HG03025 (cell line): ENCODE data around the gene NCAPD3.

Experiments
- ATAC-seq: cut with Tn5 transposase; IDR thresholded peaks from one replicate; pipeline ENCODE4 v1.9.1; 2021; ENCODE audit warnings: mild to moderate bottlenecking, moderate library complexity; ENCODE audit not compliant: unreplicated experiment, low FRiP score

The NCAPD3 gene

DNA sequence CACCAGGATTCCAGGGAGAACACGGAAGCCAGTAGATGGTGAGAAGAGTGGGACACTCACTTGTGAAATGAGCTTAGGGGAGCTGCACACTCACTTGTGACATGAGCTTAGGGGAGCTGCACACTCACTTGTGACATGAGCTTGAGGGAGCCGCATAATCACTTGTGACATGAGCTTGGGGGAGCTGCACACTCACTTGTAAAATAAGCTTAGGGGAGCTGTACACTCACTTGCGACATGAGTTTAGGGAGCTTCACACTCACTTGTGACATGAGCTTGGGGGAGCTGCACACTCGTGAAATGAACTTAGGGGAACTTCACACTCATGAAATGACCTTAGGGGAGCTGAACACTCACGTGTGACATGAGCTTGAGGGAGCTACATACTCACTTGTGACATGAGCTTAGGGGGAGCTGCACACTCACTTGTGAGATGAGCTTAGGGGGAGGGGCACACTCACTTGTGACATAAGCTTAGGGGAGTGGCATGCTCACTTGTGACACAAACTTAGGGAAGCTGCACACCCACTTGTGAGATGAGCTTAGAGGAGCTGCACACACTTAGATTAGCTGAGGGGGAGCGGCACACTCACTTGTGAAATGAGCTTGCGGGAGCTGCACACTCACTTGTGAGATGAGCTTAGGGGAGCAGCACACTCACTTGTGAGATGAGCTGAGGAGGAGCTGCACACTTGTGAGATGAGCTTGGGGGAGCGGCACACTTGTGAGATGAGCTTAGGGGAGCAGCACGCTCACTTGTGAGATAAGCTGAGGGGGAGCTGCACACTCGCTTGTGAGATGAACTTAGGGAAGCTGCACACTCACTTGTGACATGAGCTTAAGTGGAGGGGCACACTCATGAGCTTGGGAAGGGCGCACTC lies 59.0 kb downstream of the NCAPD3 start:
- no peak for ATAC-seq

- ATAC-seq, result no peak
These were observed 64.1 kb downstream of the NCAPD3 start for GRCh38 chr11:134159652-134160051.

DNA sequence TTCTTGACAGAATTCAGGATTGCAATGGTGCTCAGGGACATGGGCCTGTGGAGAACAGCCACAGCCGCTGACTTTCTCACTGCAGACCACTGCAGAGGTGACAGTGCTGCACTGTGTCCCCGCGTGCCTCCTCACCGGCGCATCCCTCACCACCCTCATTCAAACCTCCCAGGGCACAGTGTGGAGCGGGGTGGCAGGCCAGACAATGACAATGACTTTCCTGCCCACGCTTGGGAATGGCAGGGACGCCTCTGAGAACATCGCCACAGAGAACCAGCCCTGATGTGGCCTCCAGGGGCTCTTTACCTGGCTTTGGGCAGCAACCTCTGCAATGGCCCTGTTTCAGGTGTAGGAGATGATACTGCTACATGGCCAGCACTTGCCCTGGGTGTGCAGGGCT lies 65.7 kb downstream of the NCAPD3 start:
- ATAC-seq, result no peak

DNA sequence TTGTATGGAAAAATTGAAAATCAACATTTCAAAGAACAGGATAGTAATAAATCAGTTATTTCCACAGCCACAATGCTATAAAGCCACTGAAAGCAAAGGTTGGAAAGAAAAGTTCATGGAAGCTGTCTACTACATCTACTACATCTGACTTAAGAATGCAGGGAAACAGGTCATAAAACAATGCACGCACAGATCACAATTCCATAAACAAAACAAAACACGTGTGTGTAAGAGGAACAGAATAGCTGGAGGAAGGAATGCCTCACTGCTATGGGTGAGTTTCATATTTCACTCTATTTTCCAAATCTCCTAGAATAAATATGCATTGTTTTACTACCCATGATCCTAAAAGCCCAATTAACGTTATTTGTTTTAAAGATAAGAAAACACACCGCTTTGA lies 66.3 kb downstream of the NCAPD3 start:
- no peak for ATAC-seq

DNA sequence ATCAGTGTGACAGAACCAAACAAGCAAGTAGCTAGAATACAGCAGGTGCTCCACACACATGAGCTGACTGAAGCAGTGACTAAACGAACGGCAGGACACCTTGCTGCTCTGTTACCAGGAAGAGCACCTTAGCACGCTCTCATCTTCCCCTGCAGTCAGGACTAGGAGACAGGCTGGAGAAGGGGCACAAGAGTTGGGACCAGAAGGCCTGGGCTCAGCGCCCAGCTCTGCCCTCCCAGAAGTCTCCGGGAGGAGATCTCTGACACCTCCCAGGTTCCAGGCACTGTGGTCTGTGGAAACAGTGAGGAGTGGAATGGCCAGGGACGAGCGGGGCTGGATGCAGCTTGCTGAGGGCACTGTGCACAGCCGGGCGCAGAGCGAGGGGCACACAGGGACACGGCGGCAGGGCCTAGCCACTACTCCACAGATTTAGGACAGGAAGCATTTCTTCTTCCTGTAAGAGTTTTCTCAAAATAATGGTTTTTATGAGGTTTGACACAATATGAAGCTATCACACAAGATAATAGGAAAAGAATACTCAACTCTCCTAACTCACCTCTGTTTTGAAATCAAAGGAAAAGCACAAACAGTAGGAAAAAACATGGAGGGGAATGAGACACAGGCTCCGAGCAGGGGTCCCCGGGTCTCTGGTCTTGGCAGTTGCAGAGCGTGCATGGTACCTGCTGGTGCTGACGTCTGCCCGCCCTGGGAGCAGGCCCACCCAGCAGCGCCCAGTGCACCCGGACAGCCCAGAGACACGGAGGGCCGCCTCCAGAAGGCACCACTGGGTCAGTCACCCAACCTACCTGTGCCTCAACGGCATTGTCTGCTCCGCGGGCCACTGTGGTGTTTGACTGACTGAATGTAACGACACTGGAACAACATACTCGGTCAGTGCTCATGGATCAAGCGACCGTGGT lies 67.6 kb downstream of the NCAPD3 start:
- ATAC-seq, result no peak

GRCh38 chr11:134155456-134155855 lies 68.3 kb downstream of the NCAPD3 start:
- ATAC-seq, result no peak

GRCh38 chr11:134154441-134154840 lies 69.3 kb downstream of the NCAPD3 start:
- no peak for ATAC-seq

DNA sequence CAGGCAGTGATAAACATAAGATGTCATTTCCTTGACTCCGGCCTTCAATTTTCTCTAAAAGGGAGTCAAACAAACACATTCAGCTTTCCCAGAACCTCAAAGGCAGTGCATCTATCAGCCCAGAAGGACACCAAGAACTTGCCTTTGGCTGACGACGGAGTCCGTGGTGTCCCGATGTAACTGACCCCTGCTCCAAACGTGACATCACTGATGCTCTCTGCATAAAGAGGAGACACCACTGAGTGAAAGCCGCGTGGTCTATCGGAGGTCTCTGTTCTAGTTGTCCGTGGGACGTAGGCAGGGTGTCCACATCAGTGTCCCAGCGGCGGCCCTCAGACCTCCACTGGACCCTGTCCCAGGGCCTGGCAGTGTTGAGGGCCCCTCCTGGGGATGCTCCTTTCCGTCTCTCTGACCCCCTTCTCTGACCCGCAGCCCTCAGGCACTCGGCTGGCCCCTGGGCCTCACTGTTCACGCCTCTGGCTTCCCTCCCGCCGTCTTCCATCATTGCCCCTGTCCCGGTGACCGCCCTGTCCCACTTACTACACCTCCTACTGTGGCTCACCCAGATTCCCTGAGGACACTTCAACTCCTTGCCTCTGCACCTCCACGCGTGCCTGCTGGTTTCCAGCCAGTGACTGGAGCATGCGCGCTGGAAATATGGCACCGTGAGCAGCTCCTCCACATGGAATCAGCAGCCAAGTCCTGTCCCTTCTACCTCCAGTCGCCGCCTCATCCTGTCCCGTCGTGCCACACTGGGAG lies 70.4 kb downstream of the NCAPD3 start:
- no peak for ATAC-seq

DNA sequence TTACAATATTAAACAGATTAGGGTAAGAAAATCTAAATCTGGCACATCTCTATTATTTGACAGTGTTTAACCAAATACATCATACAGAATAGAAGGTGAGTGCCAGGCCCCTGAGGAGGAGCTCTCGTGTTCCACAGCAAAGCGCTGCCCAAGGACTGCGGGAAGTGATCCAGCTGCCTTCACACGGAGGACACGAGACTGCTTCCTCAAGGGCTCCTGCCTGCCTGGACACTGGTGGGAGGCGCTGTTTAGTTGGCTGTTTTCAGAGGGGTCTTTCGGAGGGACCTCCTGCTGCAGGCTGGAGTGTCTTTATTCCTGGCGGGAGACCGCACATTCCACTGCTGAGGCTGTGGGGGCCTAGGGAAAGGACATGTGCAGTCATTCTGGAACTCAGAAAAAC lies 71.1 kb downstream of the NCAPD3 start:
- no peak for ATAC-seq

GRCh38 chr11:134151083-134151747 lies 72.6 kb downstream of the NCAPD3 start:
- ATAC-seq, result no peak

- ATAC-seq, result no peak
These were observed 73.4 kb downstream of the NCAPD3 start for GRCh38 chr11:134150195-134150903.

DNA sequence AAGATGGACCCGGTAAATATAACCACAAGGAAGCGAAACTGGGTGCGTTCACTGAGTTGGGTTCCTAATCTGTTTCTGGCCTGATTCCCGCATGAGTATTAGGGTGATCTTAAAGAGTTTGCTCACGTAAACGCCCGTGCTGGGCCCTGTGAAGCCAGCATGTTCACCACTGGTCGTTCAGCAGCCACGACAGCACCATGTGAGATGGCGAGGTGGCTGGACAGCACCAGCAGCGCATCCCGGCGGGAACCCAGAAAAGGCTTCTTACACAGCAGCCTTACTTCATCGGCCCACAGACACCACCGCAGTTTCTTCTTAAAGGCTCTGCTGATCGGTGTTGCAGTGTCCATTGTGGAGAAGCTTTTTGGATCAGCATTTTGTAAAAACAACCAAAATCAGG lies 74.4 kb downstream of the NCAPD3 start:
- ATAC-seq, result no peak

- no peak for ATAC-seq
These were observed 77.2 kb downstream of the NCAPD3 start for GRCh38 chr11:134146598-134146997.

GRCh38 chr11:134145715-134146114 lies 78.1 kb downstream of the NCAPD3 start:
- ATAC-seq, result no peak

- ATAC-seq, result no peak
These were observed 79.0 kb downstream of the NCAPD3 start for GRCh38 chr11:134144744-134145143.

DNA sequence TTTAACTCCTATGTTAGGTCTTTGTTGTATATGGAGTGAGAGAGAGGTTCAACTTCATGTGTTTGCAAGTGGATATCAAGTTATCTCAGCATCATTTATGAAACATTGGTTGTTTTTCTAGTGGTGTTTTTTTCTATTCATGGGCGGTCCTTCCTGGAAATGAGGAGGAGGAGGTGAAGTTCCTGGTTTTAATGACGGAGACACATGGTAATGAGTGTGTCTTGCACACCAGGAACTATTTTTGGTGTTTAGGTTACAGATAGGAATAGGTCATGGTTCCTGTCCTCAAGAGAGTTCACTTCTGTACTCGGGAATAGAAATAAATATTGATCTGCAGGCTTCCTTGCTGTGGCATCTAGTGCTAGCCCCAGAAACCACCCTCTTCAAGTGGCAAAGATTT lies 80.0 kb downstream of the NCAPD3 start:
- no peak for ATAC-seq

GRCh38 chr11:134142536-134142935 lies 81.2 kb downstream of the NCAPD3 start:
- ATAC-seq, result no peak

- ATAC-seq, result no peak
These were observed 82.7 kb downstream of the NCAPD3 start for GRCh38 chr11:134140961-134141490.

GRCh38 chr11:134139873-134140331 lies 83.9 kb downstream of the NCAPD3 start:
- no peak for ATAC-seq
